Brain microvascular endothelial cell (primary cell): ENCODE results near the gene ZFYVE9.
"Not testable (repeated sequence)": the region's sequence is repeated elsewhere in the genome, so short reads cannot be mapped to it uniquely, and the experiment has no call there.

Experiments used
- DNase-seq: peaks from one replicate; pipeline ENCODE4 v3.0.0-alpha.2; 2020
- H3K27ac ChIP-seq: fragments of 250-450 bp; sonication (Bioruptor Pico); 2 replicates; pipeline ENCODE4 v1.5.1; 2020; ENCODE audit warnings: mild to moderate bottlenecking, moderate library complexity
- H3K27me3 ChIP-seq: fragments of 250-450 bp; sonication (Bioruptor Pico); replicated peaks from 2 replicates; pipeline ENCODE4 v1.5.1; 2020; ENCODE audit warnings: mild to moderate bottlenecking
- H3K36me3 ChIP-seq: fragments of 250-450 bp; sonication (Bioruptor Pico); replicated peaks from 2 replicates; pipeline ENCODE4 v1.5.1; 2020; ENCODE audit warnings: mild to moderate bottlenecking
- H3K4me3 ChIP-seq: 2 replicates; pipeline ENCODE4 v1.5.1; 2011; ENCODE audit warnings: low read depth, mild to moderate bottlenecking, control low read depth, low read length, moderate library complexity
- CTCF ChIP-seq: IDR thresholded peaks from 2 replicates; pipeline ENCODE4 v1.5.1; 2011; ENCODE audit warnings: low read depth, mild to moderate bottlenecking, moderate library complexity, low read length, control low read depth, inconsistent platforms; ENCODE audit errors: missing control alignments
- in situ Hi-C: cut with HindIII; loops from 2 replicates; pipeline ENCODE4 v1.10.0; 2017; ENCODE audit warnings: low sequenced_read_pairs, low pct_ligation_motif_present

ZFYVE9 gene

GRCh38 chr1:52168373-52169080 is 26.6 kb downstream of the ZFYVE9 start:
- Histone ChIP-seq H3K4me3 (no peak overlapping the region), H3K27ac (no peak overlapping the region), H3K36me3 (no peaks in the 10 kb centered on the region), H3K27me3 (no peaks in the 10 kb centered on the region)
- no peak for DNase-seq
- in situ Hi-C loops = no loop called here
- no peak for TF ChIP-seq CTCF

GRCh38 chr1:52171149-52171548 is 29.3 kb downstream of the ZFYVE9 start:
- DNase-seq, H3K36me3 ChIP-seq, H3K27ac ChIP-seq, H3K4me3 ChIP-seq, in situ Hi-C loops, H3K27me3 ChIP-seq: not testable (repeated sequence)

GRCh38 chr1:52179073-52179472 is 37.2 kb downstream of the ZFYVE9 start:
- in situ Hi-C loops = no loop called here
- no peak for TF ChIP-seq CTCF

GRCh38 chr1:52180176-52180575 is 38.3 kb downstream of the ZFYVE9 start:
- H3K36me3 ChIP-seq = no peaks in the 10 kb centered on the region
- no peak for DNase-seq
- in situ Hi-C loops = no loop called here

More at GRCh38 chr1:52179073-52179472, 37.2 kb downstream of the ZFYVE9 start:
- no peak overlapping the region for H3K27ac ChIP-seq
- DNase-seq = no peak
- no peak overlapping the region for H3K4me3 ChIP-seq
- no peaks in the 10 kb centered on the region for H3K27me3 ChIP-seq
- H3K36me3 ChIP-seq = no peaks in the 10 kb centered on the region

GRCh38 chr1:52181759-52182158 is 39.9 kb downstream of the ZFYVE9 start:
- H3K27me3 ChIP-seq, in situ Hi-C loops, H3K4me3 ChIP-seq, H3K27ac ChIP-seq, H3K36me3 ChIP-seq, DNase-seq: not testable (repeated sequence)

More at GRCh38 chr1:52180176-52180575, 38.3 kb downstream of the ZFYVE9 start:
- Histone ChIP-seq H3K4me3 (no peak overlapping the region), H3K27me3 (no peaks in the 10 kb centered on the region), H3K27ac (no peak overlapping the region)
- no peak for TF ChIP-seq CTCF

- in situ Hi-C loops, DNase-seq, H3K27me3 ChIP-seq, H3K36me3 ChIP-seq, H3K27ac ChIP-seq, H3K4me3 ChIP-seq: not testable (repeated sequence)
Observed at GRCh38 chr1:52182328-52182727, 40.4 kb downstream of the ZFYVE9 start.

GRCh38 chr1:52182874-52183400 is 41.0 kb downstream of the ZFYVE9 start:
- H3K36me3 ChIP-seq = no peaks in the 10 kb centered on the region
- H3K27me3 ChIP-seq = no peaks in the 10 kb centered on the region
- in situ Hi-C loops = no loop called here
- no peak overlapping the region for H3K4me3 ChIP-seq
- H3K27ac ChIP-seq = no peak overlapping the region
- no peak for TF ChIP-seq CTCF
- DNase-seq = no peak
